Activated naive CD8-positive, alpha-beta T cell treated with anti-CD3 and anti-CD28 coated beads for 36 hours (primary cell): ENCODE results near the gene HBM. TPM values are rescaled to one million over a fixed set of nuclear protein-coding genes. Genes with fewer than 3 reads are reported as not detected.
A peak's percentile ranks its signal among the peaks of the same experiment; 100 is the strongest.
"Not testable (repeated sequence)": the region's sequence is repeated elsewhere in the genome, so short reads cannot be mapped to it uniquely, and the experiment has no call there.

Experiments
- DNase-seq: peaks from one replicate; pipeline ENCODE4 v3.0.0; 2021
- H3K27ac Mint-ChIP-seq: one replicate; pipeline ENCODE4 v1.8.0; 2022; ENCODE audit warnings: mild to moderate bottlenecking, moderate library complexity, mixed read lengths
- H3K27me3 Mint-ChIP-seq: one replicate; pipeline ENCODE4 v1.8.0; 2022; ENCODE audit warnings: mild to moderate bottlenecking, mixed read lengths
- H3K36me3 Mint-ChIP-seq: one replicate; pipeline ENCODE4 v1.8.0; 2021; ENCODE audit warnings: mild to moderate bottlenecking, mixed read lengths
- H3K4me1 Mint-ChIP-seq: one replicate; pipeline ENCODE4 v1.8.0; 2021; ENCODE audit warnings: mixed read lengths
- H3K4me3 Mint-ChIP-seq: one replicate; pipeline ENCODE4 v1.8.0; 2022; ENCODE audit warnings: mild to moderate bottlenecking, moderate library complexity, mixed read lengths
- H3K9me3 Mint-ChIP-seq: one replicate; pipeline ENCODE4 v1.8.0; 2022; ENCODE audit warnings: mixed read lengths
- total RNA-seq, 2 experiments: library from RNA; stranded (reverse); gene quantifications; one replicate each; pipeline ENCODE4 v1.2.3, GENCODE V29; 2021

The HBM gene
- total RNA-seq, 2 experiments from 2014 or later = not detected

DNA sequence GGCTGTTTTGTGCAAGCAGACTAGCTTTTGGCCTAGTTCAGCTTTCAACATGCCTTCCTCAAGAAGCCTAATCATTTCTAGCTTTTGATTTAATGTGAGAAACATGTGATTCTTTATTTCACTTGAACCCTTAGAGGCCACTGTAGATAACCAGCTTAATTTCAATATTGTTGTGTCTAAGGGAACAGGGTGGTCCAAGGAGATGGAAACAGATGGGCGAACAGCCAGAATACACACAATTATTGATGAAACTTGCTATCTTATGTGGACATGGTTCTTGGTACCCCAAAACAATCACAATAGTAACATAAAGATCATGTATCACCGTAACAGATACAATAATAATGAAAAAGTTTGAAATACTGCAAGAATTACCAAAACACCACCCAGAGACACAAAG is 32.1 kb upstream of the HBM start:
- H3K27me3 Mint-ChIP-seq = no peaks in the 10 kb centered on the region
- no peaks in the 10 kb centered on the region for H3K9me3 Mint-ChIP-seq
- H3K36me3 Mint-ChIP-seq = peaks cover 15% of the 10 kb centered on the region
- H3K4me3 Mint-ChIP-seq = no peak overlapping the region
- H3K4me1 Mint-ChIP-seq = peaks cover 34% of the 10 kb centered on the region
- DNase-seq = no peak
- H3K27ac Mint-ChIP-seq = no peak overlapping the region

DNA sequence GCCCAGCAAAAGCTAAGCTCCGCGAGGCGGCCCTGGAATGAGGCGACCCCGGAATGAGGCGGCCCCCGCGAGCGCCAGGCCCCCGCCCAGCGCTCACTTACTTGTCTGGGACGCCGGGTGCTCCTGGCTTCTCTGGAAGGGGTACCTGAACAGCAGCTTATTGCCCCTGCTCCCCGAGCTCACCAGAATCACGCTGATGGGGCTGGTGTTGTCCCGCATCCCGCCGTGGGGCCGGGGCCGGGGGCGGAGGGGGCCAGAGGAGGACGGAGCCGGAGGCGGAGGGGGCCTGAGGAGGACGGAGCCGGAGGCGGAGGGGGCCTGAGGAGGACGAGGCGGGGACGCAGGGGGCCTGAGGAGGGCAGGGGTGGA is 27.7 kb upstream of the HBM start:
- peaks cover 12% of the 10 kb centered on the region for H3K36me3 Mint-ChIP-seq
- H3K27me3 Mint-ChIP-seq = no peaks in the 10 kb centered on the region
- peak; percentile 34 for DNase-seq
- no peaks in the 10 kb centered on the region for H3K9me3 Mint-ChIP-seq
- peak overlapping the region; percentile 83 for H3K27ac Mint-ChIP-seq
- peak overlapping the region; percentile 84 for H3K4me3 Mint-ChIP-seq
- peaks cover 16% of the 10 kb centered on the region for H3K4me1 Mint-ChIP-seq

DNA sequence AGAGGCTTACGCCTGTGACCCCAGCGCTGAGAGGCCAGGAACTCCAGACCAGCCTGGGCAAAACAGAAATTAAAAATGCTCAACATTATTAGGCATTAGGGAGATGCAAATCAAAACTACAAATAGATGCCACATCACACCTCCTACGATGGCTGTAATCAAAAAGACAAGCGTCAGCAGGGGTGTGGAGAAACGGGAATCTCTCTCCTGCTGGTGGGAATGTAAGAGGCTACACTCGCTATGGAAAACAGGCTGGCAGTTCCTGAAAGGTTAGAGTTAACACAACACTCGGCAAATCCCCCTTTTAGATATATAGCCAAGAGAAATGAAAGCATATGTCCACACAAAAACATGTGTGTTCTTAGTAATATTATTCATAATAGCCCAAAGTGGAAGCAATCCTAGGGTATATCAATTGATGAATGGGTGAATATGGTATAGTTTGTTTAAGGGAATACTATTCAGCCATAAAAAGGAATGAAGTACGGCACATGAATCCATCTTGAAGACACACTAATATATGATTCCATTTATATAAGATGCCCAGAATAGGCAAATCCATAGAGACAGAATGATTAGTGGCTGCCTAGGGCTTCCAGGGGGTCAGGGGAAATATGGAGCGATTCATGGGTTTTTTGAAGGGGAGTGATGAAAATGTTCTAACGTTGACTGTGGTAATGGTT is 25.5 kb upstream of the HBM start:
- Mint-ChIP-seq H3K36me3 (peaks cover 5% of the 10 kb centered on the region), H3K4me3 (no peak overlapping the region), H3K4me1 (peaks cover 6% of the 10 kb centered on the region), H3K9me3 (no peaks in the 10 kb centered on the region), H3K27ac (no peak overlapping the region), H3K27me3 (no peaks in the 10 kb centered on the region)
- DNase-seq = no peak

GRCh38 chr16:142405-142967 is 23.3 kb upstream of the HBM start:
- Mint-ChIP-seq H3K9me3 (no peaks in the 10 kb centered on the region), H3K4me3 (no peak overlapping the region), H3K27ac (no peak overlapping the region), H3K4me1 (no peaks in the 10 kb centered on the region), H3K36me3 (peaks cover 2% of the 10 kb centered on the region), H3K27me3 (peaks cover 4% of the 10 kb centered on the region)
- no peak for DNase-seq

GRCh38 chr16:143047-143446 is 22.7 kb upstream of the HBM start:
- Mint-ChIP-seq H3K4me1 (no peaks in the 10 kb centered on the region), H3K27me3 (peaks cover 4% of the 10 kb centered on the region), H3K4me3 (no peak overlapping the region), H3K9me3 (no peaks in the 10 kb centered on the region), H3K36me3 (no peaks in the 10 kb centered on the region), H3K27ac (no peak overlapping the region)
- no peak for DNase-seq

- Mint-ChIP-seq H3K4me3 (no peak overlapping the region), H3K27ac (no peak overlapping the region), H3K9me3 (no peaks in the 10 kb centered on the region), H3K27me3 (peaks cover 4% of the 10 kb centered on the region), H3K36me3 (no peaks in the 10 kb centered on the region), H3K4me1 (no peaks in the 10 kb centered on the region)
- DNase-seq = no peak
Measured at GRCh38 chr16:143456-143855, 22.3 kb upstream of the HBM start.

- H3K27me3 Mint-ChIP-seq = peaks cover 10% of the 10 kb centered on the region
- H3K36me3 Mint-ChIP-seq = no peaks in the 10 kb centered on the region
- no peak overlapping the region for H3K27ac Mint-ChIP-seq
- DNase-seq = no peak
- no peaks in the 10 kb centered on the region for H3K4me1 Mint-ChIP-seq
- no peaks in the 10 kb centered on the region for H3K9me3 Mint-ChIP-seq
- H3K4me3 Mint-ChIP-seq = no peak overlapping the region
Measured at GRCh38 chr16:144797-145252, 21.0 kb upstream of the HBM start.

- no peaks in the 10 kb centered on the region for H3K9me3 Mint-ChIP-seq
Measured at GRCh38 chr16:146646-147045, 19.1 kb upstream of the HBM start.

DNA sequence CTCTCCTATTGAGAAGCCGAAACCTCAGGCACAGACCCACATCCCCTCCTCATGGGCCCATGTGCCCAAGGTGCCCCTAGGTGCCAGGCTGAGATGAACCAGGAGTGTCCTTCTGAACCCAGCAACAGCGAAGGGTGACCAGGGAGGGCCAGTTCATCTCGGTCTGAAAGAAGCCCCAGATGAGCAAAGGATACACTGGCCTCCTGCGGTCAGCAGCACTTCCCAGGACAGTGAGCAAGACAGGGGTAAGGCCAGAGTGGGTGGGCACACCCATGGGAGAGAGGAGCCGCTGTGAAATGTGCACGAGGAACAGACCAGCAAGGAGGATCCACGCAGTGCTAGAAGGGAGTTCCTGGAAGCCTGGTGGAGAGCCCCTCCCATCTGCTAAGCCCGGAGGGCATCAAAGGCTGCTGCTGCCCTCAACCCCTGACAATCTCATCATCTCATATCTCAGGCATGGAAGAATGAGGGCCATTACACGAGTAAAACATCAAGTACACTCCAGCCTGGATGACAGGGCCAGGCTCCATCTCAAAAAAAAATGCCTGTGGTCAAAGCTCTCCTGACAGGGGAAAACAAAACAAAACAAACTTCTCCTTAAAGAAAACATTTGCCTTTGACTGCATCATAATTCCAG is 16.6 kb upstream of the HBM start:
- Mint-ChIP-seq H3K36me3 (no peaks in the 10 kb centered on the region), H3K27ac (no peak overlapping the region), H3K4me3 (no peak overlapping the region), H3K9me3 (no peaks in the 10 kb centered on the region), H3K4me1 (no peaks in the 10 kb centered on the region), H3K27me3 (peaks cover 22% of the 10 kb centered on the region)
- DNase-seq = no peak

More at GRCh38 chr16:146646-147045, 19.1 kb upstream of the HBM start:
- no peak overlapping the region for H3K4me3 Mint-ChIP-seq
- no peak overlapping the region for H3K27ac Mint-ChIP-seq
- DNase-seq = no peak
- H3K36me3 Mint-ChIP-seq = no peaks in the 10 kb centered on the region
- peaks cover 11% of the 10 kb centered on the region for H3K27me3 Mint-ChIP-seq
- no peaks in the 10 kb centered on the region for H3K4me1 Mint-ChIP-seq

DNA sequence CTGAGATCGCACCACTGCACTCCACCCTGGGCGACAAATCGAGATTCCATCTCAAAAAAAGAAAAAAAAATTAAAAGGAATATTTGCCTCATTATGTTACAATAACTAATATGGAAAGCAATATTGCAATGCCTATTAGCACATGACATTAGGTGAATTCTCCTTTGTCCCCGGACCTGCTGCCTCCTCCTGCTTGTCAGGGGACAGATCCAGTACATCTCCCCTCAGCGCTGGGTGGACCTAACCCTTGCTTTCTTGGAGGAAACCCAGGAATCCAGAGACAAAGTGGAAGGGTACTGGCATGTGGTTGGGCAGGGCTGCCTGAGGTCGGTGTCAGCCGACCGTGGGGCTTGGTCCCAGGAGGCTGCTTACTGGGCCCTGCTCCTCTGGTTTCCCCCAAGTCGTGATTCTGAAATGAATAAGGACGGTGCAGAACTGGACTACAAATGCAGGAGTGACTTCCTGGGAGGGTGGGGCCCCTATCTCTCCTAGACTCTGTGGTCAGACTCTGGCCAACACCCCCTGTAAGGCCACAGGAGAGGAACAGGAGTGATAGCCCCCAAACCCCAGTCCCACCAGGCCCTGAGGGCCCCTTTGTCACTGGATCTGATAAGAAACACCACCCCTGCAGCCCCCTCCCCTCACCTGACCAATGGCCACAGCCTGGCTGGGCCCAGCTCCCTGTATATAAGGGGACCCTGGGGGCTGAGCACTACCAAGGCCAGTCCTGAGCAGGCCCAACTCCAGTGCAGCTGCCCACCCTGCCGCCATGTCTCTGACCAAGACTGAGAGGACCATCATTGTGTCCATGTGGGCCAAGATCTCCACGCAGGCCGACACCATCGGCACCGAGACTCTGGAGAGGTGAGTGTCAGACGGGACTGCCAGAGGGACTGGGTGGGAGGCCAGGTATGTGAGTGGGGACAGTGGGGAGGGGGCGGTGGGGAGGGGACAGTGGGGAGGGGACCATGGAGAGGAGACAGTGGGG is 13.3 kb upstream of the HBM start, which contains the start of gene HBZ:
Gene HBZ, plus strand, starts transcription at position 504 of the 988 bp plus-strand sequence. Its CDS starts 266 bp downstream, at position 770.
- Mint-ChIP-seq H3K36me3 (no peaks in the 10 kb centered on the region), H3K27ac (no peak within 1 kb of the TSS), H3K4me1 (peaks cover 5% of the 10 kb centered on the region), H3K27me3 (peaks cover 41% of the 10 kb centered on the region), H3K4me3 (no peak within 1 kb of the TSS), H3K9me3 (no peaks in the 10 kb centered on the region)
- DNase-seq = no peak

- DNase-seq, H3K9me3 Mint-ChIP-seq, H3K4me1 Mint-ChIP-seq, H3K27ac Mint-ChIP-seq, H3K36me3 Mint-ChIP-seq, H3K4me3 Mint-ChIP-seq: not testable (repeated sequence)
- peaks cover 46% of the 10 kb centered on the region for H3K27me3 Mint-ChIP-seq
Measured at GRCh38 chr16:153129-153521, 12.7 kb upstream of the HBM start.

DNA sequence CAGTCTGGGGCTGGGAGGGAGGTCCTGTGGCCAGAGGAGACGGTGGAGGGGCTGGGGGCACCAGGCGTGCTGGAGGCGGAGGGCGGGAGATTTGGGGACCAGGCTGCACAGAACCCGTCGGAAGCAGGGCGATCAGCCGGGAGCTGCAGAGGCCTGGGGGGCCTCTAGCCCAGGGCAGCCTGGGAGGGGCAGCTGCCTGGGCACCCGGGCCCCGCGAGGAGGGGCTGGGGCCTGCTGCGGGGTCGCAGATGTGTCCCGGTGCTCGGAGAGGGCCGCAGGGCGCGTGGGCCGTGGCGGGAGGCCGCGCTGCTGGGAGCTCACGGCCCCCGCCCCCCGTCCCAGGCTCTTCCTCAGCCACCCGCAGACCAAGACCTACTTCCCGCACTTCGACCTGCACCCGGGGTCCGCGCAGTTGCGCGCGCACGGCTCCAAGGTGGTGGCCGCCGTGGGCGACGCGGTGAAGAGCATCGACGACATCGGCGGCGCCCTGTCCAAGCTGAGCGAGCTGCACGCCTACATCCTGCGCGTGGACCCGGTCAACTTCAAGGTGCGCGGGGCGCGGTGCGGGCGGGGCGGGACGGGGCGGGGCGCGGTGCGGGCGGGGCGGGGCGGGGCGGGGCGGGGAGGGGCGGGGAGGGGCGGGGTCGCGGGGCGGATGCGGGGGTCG is 12.1 kb upstream of the HBM start:
- H3K4me1 Mint-ChIP-seq = not testable (repeated sequence)
- H3K27me3 Mint-ChIP-seq = peaks cover 49% of the 10 kb centered on the region

GRCh38 chr16:154217-155030 is 11.4 kb upstream of the HBM start:
- H3K9me3 Mint-ChIP-seq = no peaks in the 10 kb centered on the region
- no peak overlapping the region for H3K27ac Mint-ChIP-seq
- peak; percentile 47 for DNase-seq
- H3K36me3 Mint-ChIP-seq = no peaks in the 10 kb centered on the region
- peaks cover 5% of the 10 kb centered on the region for H3K4me1 Mint-ChIP-seq
- peak overlapping the region; percentile 60 for H3K4me3 Mint-ChIP-seq
- peaks cover 53% of the 10 kb centered on the region for H3K27me3 Mint-ChIP-seq

More for the DNA sequence above, 12.1 kb upstream of the HBM start:
- not testable (repeated sequence) for H3K9me3 Mint-ChIP-seq, H3K27ac Mint-ChIP-seq, DNase-seq, H3K4me3 Mint-ChIP-seq, H3K36me3 Mint-ChIP-seq

DNA sequence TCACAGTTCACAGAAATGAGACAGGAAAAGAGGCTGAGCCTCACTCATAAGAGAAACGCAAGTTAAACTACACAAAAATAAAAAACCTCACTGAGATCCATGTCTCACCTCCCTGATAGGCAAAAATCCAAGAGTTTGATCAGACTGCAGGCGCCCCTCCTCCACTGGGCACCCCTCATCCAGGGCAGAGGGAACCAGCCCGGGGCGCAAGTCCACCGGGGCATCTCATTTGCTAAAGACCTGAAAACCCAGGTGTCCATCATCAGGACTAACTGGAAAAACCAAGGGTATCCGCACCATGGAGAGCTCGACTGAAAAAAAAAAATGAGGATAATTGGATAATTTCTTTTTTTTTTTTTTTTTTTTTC is 10.8 kb upstream of the HBM start:
- peaks cover 52% of the 10 kb centered on the region for H3K27me3 Mint-ChIP-seq
- no peaks in the 10 kb centered on the region for H3K36me3 Mint-ChIP-seq
- peaks cover 5% of the 10 kb centered on the region for H3K4me1 Mint-ChIP-seq
- H3K4me3 Mint-ChIP-seq = peak overlapping the region; percentile 60
- no peaks in the 10 kb centered on the region for H3K9me3 Mint-ChIP-seq
- no peak for DNase-seq
- H3K27ac Mint-ChIP-seq = no peak overlapping the region
